ENCODE data around the gene SIDT1.

The SIDT1 gene

DNA sequence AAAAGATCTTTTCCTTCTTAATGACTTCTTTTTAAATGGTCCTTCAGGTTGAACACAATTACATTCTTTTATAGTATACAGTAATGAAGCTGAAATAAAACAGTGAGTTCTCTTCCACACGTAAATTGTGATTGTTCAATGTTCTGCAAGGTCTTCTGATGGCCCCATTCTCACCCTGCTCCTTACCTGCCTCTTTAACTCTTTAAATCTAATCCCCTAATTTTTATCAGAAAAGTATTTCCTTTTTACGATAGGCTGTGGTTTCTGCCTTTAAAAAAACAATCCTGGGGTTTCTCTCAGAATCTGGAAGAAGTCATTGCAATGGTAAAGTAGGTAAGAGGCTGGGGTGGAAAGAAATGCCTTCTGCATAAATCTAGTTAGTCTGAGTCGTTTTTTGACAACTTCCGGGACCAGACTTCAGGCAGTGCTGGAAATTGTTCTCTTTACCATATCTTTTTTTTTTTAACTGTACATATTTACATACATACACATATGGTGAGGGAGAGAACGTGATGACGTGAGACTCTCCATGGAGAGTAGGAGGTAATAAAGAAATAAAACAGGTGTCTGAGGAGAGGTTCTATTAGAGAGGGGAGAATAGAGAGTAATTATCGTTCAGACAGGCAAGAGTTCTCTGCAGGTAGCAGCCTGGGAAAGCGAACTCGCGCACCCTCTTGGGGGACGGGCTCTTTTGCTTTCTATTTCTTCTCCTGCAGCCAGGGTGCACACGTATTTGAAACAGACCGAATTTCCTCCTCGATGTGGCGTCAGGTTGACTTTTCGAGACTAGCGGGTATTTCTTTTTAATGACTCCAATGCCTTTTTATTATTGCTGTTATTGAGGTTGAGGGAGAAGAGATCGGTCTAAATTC lies at the start of gene SIDT1:
SIDT1 (plus strand) TSS at position 730 of the 872 bp plus-strand sequence. CDS start 467 bp downstream, outside the sequence.
- H3K9me2 ChIP-seq (replicated peaks; ENCODE audit: insufficient read depth, low read length), result no peaks in the 10 kb centered on the region
- peak within 1 kb of the TSS; percentile 22 for H3K27ac ChIP-seq (ENCODE audit: low read depth, low read length)
- peak within 1 kb of the TSS; percentile 93 for H3K4me2 ChIP-seq (ENCODE audit: low read depth, low read length, poor library complexity, severe bottlenecking)
- TF ChIP-seq, protein P1, sequence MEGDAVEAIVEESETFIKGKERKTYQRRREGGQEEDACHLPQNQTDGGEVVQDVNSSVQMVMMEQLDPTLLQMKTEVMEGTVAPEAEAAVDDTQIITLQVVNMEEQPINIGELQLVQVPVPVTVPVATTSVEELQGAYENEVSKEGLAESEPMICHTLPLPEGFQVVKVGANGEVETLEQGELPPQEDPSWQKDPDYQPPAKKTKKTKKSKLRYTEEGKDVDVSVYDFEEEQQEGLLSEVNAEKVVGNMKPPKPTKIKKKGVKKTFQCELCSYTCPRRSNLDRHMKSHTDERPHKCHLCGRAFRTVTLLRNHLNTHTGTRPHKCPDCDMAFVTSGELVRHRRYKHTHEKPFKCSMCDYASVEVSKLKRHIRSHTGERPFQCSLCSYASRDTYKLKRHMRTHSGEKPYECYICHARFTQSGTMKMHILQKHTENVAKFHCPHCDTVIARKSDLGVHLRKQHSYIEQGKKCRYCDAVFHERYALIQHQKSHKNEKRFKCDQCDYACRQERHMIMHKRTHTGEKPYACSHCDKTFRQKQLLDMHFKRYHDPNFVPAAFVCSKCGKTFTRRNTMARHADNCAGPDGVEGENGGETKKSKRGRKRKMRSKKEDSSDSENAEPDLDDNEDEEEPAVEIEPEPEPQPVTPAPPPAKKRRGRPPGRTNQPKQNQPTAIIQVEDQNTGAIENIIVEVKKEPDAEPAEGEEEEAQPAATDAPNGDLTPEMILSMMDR (IDR thresholded peaks at IDR 0.05; ENCODE audit: insufficient read depth, low read length, poor library complexity, severe bottlenecking), result no peak
- no peak for TF ChIP-seq EZH2phosphoT487 (conservative IDR thresholded peaks at IDR 0.05; ENCODE audit: low read length)
- peak within 1 kb of the TSS; percentile 77 for H3K4me3 ChIP-seq (ENCODE audit: insufficient read depth, low read length, poor library complexity, severe bottlenecking)
- H3K36me3 ChIP-seq (ENCODE audit: low read length), result no peaks in the 10 kb centered on the region
- H3K27me3 ChIP-seq (ENCODE audit: low read length), result no peaks in the 10 kb centered on the region
- H3K9me3 ChIP-seq (ENCODE audit: insufficient read depth, low read length), result no peaks in the 10 kb centered on the region
- peak within 1 kb of the TSS; percentile 60 for H3K9ac ChIP-seq (ENCODE audit: low read length)
- H2AFZ ChIP-seq (ENCODE audit: low read depth, low read length, severe bottlenecking), result peak within 1 kb of the TSS; percentile 99
- H3F3A ChIP-seq (ENCODE audit: insufficient read depth), result no peaks in the 10 kb centered on the region
- no peaks in the 10 kb centered on the region for H4K20me1 ChIP-seq (ENCODE audit: low read depth, low read length)
- H3K79me2 ChIP-seq (ENCODE audit: insufficient read depth, low read length), result no peaks in the 10 kb centered on the region

DNA sequence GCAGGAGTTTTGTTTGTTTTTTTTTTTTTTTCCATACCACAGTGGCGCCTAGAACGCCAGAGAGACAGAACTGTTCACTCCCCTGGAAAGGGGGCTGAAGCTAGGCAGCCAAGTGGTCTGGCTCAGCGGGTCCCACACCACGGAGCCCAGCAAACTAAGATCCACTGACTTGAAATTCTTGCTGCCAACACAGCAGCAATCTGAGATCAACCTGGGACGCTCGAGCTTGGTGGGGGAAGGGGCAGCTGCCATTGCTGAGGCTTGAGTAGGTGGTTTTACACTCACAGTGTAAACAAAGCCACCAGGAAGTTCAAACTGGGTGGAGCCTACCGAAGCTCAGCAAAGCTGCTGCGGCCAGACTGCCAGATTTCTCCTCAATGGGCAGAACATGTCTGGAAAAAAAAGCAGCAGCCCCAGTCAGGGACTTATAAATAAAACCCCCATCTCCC lies 47.2 kb upstream of the SIDT1 start:
- no peak overlapping the region for H3K27ac ChIP-seq (ENCODE audit: low read depth, low read length)

DNA sequence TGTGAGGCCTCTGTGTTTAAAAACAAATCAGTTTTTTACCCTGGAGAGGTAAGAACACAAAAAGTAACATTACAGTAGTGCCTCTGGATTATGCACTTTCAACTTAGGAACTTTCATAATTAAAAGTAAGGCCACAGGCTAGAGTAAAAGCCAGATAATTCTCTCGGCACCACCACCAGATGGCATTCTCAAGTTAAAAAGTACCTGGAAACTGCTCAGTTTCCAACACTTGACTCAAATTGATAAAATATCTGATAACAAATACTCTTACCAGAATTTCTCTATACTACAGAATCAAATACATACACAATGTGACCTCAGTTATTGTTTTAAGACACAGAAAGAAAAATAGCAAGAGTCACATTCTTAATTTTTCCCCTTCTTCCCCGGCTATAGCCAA lies 37.3 kb upstream of the SIDT1 start:
- H4K20me1 ChIP-seq (ENCODE audit: low read depth, low read length), result no peaks in the 10 kb centered on the region
- no peak for TF ChIP-seq EZH2phosphoT487 (conservative IDR thresholded peaks at IDR 0.05; ENCODE audit: low read length)
- TF ChIP-seq, protein P1 (IDR thresholded peaks at IDR 0.05; ENCODE audit: insufficient read depth, low read length, poor library complexity, severe bottlenecking), result peak; percentile 53
- H3K27me3 ChIP-seq (ENCODE audit: low read length), result no peaks in the 10 kb centered on the region
- no peak overlapping the region for H3K4me3 ChIP-seq (ENCODE audit: insufficient read depth, low read length, poor library complexity, severe bottlenecking)
- H3K4me2 ChIP-seq (ENCODE audit: low read depth, low read length, poor library complexity, severe bottlenecking), result no peak overlapping the region
- no peak overlapping the region for H3K27ac ChIP-seq (ENCODE audit: low read depth, low read length)
- no peaks in the 10 kb centered on the region for H3K9me3 ChIP-seq (ENCODE audit: insufficient read depth, low read length)
- no peaks in the 10 kb centered on the region for H3K79me2 ChIP-seq (ENCODE audit: insufficient read depth, low read length)
- H3K36me3 ChIP-seq (ENCODE audit: low read length), result peaks cover 5% of the 10 kb centered on the region; the same call in 1 of the 2 replicates
- no peak overlapping the region for H2AFZ ChIP-seq (ENCODE audit: low read depth, low read length, severe bottlenecking)
- no peak overlapping the region for H3K9ac ChIP-seq (ENCODE audit: low read length)
- H3K9me2 ChIP-seq (replicated peaks; ENCODE audit: insufficient read depth, low read length), result no peaks in the 10 kb centered on the region
- peaks cover 3% of the 10 kb centered on the region; the same call in 1 of the 2 replicates for H3F3A ChIP-seq (ENCODE audit: insufficient read depth)

More for the DNA sequence above, 47.2 kb upstream of the SIDT1 start:
- no peaks in the 10 kb centered on the region for H3K9me2 ChIP-seq (replicated peaks; ENCODE audit: insufficient read depth, low read length)
- H3K27me3 ChIP-seq (ENCODE audit: low read length), result no peaks in the 10 kb centered on the region
- peaks cover 3% of the 10 kb centered on the region; the same call in 1 of the 2 replicates for H3K36me3 ChIP-seq (ENCODE audit: low read length)
- H3K9ac ChIP-seq (ENCODE audit: low read length), result no peak overlapping the region
- no peaks in the 10 kb centered on the region for H3K9me3 ChIP-seq (ENCODE audit: insufficient read depth, low read length)
- no peak overlapping the region for H2AFZ ChIP-seq (ENCODE audit: low read depth, low read length, severe bottlenecking)
- TF ChIP-seq EZH2phosphoT487 (conservative IDR thresholded peaks at IDR 0.05; ENCODE audit: low read length), result no peak
- TF ChIP-seq, protein P1 (IDR thresholded peaks at IDR 0.05; ENCODE audit: insufficient read depth, low read length, poor library complexity, severe bottlenecking), result no peak
- H3K4me3 ChIP-seq (ENCODE audit: insufficient read depth, low read length, poor library complexity, severe bottlenecking), result no peak overlapping the region
- no peak overlapping the region for H3K4me2 ChIP-seq (ENCODE audit: low read depth, low read length, poor library complexity, severe bottlenecking)
- H3K79me2 ChIP-seq (ENCODE audit: insufficient read depth, low read length), result no peaks in the 10 kb centered on the region
- H4K20me1 ChIP-seq (ENCODE audit: low read depth, low read length), result no peaks in the 10 kb centered on the region
- no peaks in the 10 kb centered on the region for H3F3A ChIP-seq (ENCODE audit: insufficient read depth)

All from SU-DHL-6 (cell line).